Stimulated activated CD4-positive, alpha-beta T cell treated with anti-CD3 and anti-CD28 coated beads, Interleukin-1b, Interleukin-23, amount 100 ng/mL, for 24 hours (primary cell): ENCODE results near the gene SGCA.

Experiments
- DNase-seq, 4 experiments: peaks; one replicate each; pipeline ENCODE4 v3.0.0-alpha.2; 2020; ENCODE audit warnings: low read depth in 4 of 4, low spot score in 1 of 4

SGCA gene

GRCh38 chr17:50221266-50221863 is 55.6 kb downstream of the SGCA start:
- no peak for DNase-seq

DNA sequence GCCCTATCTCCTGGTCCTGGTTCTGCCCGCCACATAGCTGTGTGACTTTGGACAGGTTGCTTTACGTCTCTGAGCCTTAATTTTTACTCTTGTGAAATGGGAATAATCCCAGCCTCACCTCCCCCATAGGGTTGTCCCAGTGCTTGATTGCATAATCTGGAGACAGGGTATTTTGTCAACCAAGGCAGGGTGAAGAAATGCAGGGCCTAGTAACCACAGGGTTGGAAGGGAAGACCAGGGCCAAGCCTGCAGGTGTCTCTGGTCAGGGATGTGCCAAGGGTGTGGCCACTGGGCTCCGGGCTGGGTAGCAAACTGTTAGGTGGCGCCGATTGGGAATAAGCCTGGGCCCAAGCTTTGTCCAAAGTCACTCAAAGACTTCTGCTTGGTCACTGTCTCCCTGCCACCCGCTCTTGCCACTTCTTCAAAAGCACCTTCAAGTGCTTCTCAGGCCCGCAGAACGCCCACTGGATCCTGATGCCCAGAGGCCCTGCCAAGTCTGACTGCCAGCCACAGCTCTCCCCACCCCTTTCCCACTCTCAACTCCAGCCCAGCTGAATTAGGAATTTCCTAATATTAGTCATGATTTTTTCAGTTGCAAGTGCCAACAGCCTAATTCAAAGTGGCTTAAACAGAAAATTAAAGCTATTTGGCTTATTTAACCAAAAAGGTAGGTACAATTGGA is 56.2 kb downstream of the SGCA start:
- no peak for DNase-seq

DNA sequence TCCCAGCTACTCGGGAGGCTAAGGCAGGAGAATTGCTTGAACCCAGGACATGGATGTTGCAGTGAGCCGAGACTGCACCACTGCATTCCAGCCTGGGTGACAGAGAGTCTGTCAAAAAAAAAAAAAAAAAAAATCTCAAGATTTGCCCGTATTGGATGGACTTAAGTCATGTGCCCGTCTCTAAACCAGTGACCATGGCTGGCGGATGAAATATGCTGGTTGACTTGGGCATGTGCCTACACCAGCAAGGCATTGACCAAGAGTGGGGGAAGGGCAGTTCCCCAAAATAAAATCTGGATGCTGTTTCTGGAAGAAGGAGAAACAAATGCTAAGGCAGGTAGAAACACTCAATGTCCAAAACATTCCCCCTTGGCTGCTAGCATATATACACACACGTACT is 57.1 kb downstream of the SGCA start:
- no peak for DNase-seq
